SK-N-SH (cell line): Measurements from ENCODE around the gene STRBP. TPM values are rescaled to one million over a fixed set of nuclear protein-coding genes. Genes with fewer than 3 reads are reported as not detected.

Source experiments
- CTCF ChIA-PET: fragments of 300-600, 350-600 bp; formaldehyde crosslinking; extraction: SDS; loops from one replicate; lab custom pipeline; 2021; lab: Yijun Ruan, JAX
- POLR2A ChIA-PET: fragments of 350-600 bp; sonication (Branson Sonifier 250); formaldehyde crosslinking; extraction: SDS; loops from one replicate; lab custom pipeline; 2020; ENCODE audit warnings: antibody characterized with exemption, inconsistent platforms; lab: Yijun Ruan, JAX
- DNase-seq: peaks from one replicate; pipeline ENCODE4 v3.0.0; 2012
- H2AFZ ChIP-seq: fragments of 200-600 bp; sonication (generic); 2 replicates; pipeline ENCODE4 v1.8.1; 2016; ENCODE audit warnings: antibody characterized with exemption, mild to moderate bottlenecking, low read depth
- H3F3A ChIP-seq: fragments of 200-600 bp; sonication (generic); replicated peaks from 2 replicates; pipeline ENCODE3; 2016; ENCODE audit warnings: antibody characterized with exemption, mild to moderate bottlenecking; ENCODE audit not compliant: insufficient read depth
- H3K27ac ChIP-seq, 2 experiments: fragments of 200-500 bp in 1 of 2; fragments of 200-600 bp in 1 of 2; sonication (Bioruptor generic) in 1 of 2; sonication (generic), shearing (Covaris generic) in 1 of 2; 2 replicates each; pipeline versions ENCODE4 v1.5.1 to v1.6.1; 2014 to 2016; ENCODE audit warnings: low read depth in 2 of 2, inconsistent platforms in 1 of 2, low read length in 1 of 2, mild to moderate bottlenecking in 1 of 2, mixed read lengths in 1 of 2
- H3K27me3 ChIP-seq: fragments of 200-600 bp; sonication (generic), shearing (Covaris generic); 2 replicates; pipeline ENCODE4 v1.6.1; 2016; ENCODE audit warnings: mixed run types; ENCODE audit not compliant: insufficient read depth
- H3K36me3 ChIP-seq, 2 experiments: fragments of 200-500 bp in 1 of 2; fragments of 200-600 bp in 1 of 2; sonication (Bioruptor generic) in 1 of 2; sonication (generic) in 1 of 2; replicated peaks in 1 of 2; 2 replicates each; pipeline versions ENCODE3 to v1.5.1; 2014 to 2016; ENCODE audit warnings: low read length in 1 of 2, mild to moderate bottlenecking in 1 of 2; ENCODE audit not compliant: insufficient read depth in 2 of 2, control insufficient read depth in 1 of 2
- H3K4me1 ChIP-seq, 2 experiments: fragments of 200-500 bp in 1 of 2; fragments of 200-600 bp in 1 of 2; sonication (Bioruptor generic) in 1 of 2; sonication (generic), shearing (Covaris generic) in 1 of 2; 2 replicates each; pipeline versions ENCODE4 v1.5.1 to v1.6.1; 2014 to 2016; ENCODE audit warnings: low read depth in 1 of 2, low read length in 1 of 2, mixed run types in 1 of 2; ENCODE audit not compliant: insufficient read depth in 2 of 2, control insufficient read depth in 1 of 2
- H3K4me2 ChIP-seq: fragments of 200-600 bp; sonication (generic), shearing (Covaris generic); 2 replicates; pipeline ENCODE4 v1.6.1; 2017; ENCODE audit warnings: mixed run types
- H3K4me3 ChIP-seq, 2 experiments: fragments of 200-500 bp in 1 of 2; fragments of 200-600 bp in 1 of 2; sonication (Bioruptor generic) in 1 of 2; sonication (generic), shearing (Covaris generic) in 1 of 2; 2 replicates each; pipeline versions ENCODE4 v1.5.1 to v1.8.1; 2014 to 2016; ENCODE audit warnings: low read depth in 2 of 2, inconsistent platforms in 1 of 2, low read length in 1 of 2, mild to moderate bottlenecking in 1 of 2, mixed read lengths in 1 of 2, moderate library complexity in 1 of 2
- H3K79me2 ChIP-seq: fragments of 200-600 bp; sonication (generic); 2 replicates; pipeline ENCODE4 v1.8.1; 2017; ENCODE audit warnings: mild to moderate bottlenecking; ENCODE audit not compliant: insufficient read depth
- H3K9ac ChIP-seq: fragments of 200-600 bp; sonication (generic); 2 replicates; pipeline ENCODE4 v1.6.1; 2017; ENCODE audit warnings: mixed run types
- H3K9me2 ChIP-seq: fragments of 200-600 bp; sonication (generic); 2 replicates; pipeline ENCODE4 v1.6.1; 2017; ENCODE audit warnings: mixed run types
- H3K9me3 ChIP-seq: fragments of 200-600 bp; sonication (generic); 2 replicates; pipeline ENCODE4 v1.6.1; 2017; ENCODE audit warnings: mixed run types, mild to moderate bottlenecking, moderate library complexity
- H4K20me1 ChIP-seq: fragments of 200-600 bp; sonication (generic); 2 replicates; pipeline ENCODE4 v1.6.1; 2017; ENCODE audit warnings: mild to moderate bottlenecking, mixed run types; ENCODE audit not compliant: insufficient read depth
- ELF1 ChIP-seq: IDR thresholded peaks from 2 replicates; pipeline ENCODE4 v1.4.0; 2012
- EP300 ChIP-seq, 2 experiments: IDR thresholded peaks; 2 replicates each; pipeline versions ENCODE4 v1.4.0 to v1.6.1; 2012; ENCODE audit warnings: borderline replicate concordance in 1 of 2, low read depth in 1 of 2, low read length in 1 of 2
- FOXJ3 ChIP-seq: sonication (generic); formaldehyde crosslinking; IDR thresholded peaks from 2 replicates; pipeline ENCODE4 v1.5.1; 2020; ENCODE audit warnings: mild to moderate bottlenecking, missing genetic modification reagents
- FOXM1 ChIP-seq: IDR thresholded peaks from 2 replicates; pipeline ENCODE4 v1.4.0; 2012; ENCODE audit warnings: low read depth, mild to moderate bottlenecking
- MEF2A ChIP-seq: IDR thresholded peaks from 2 replicates; pipeline ENCODE4 v1.4.0; 2012; ENCODE audit warnings: low read depth, borderline replicate concordance
- MXI1 ChIP-seq: IDR thresholded peaks from 2 replicates; pipeline ENCODE4 v1.6.1; 2012; ENCODE audit warnings: mild to moderate bottlenecking, low read depth, low read length, improper control_type of control experiment
- NRF1 ChIP-seq: IDR thresholded peaks from 2 replicates; pipeline ENCODE4 v1.6.1; 2012; ENCODE audit warnings: low read depth, mild to moderate bottlenecking, low read length
- POLR2AphosphoS5 ChIP-seq: IDR thresholded peaks from 2 replicates; pipeline ENCODE4 v1.6.1; 2012; ENCODE audit warnings: low read depth, low read length
- RAD21 ChIP-seq: IDR thresholded peaks from 2 replicates; pipeline ENCODE4 v1.6.1; 2012; ENCODE audit warnings: mild to moderate bottlenecking, low read length
- RCOR1 ChIP-seq: fragments of 150-350 bp; IDR thresholded peaks from 2 replicates; pipeline ENCODE4 v1.6.1; 2017; ENCODE audit warnings: antibody characterized with exemption, low read length
- TEAD4 ChIP-seq: IDR thresholded peaks from 2 replicates; pipeline ENCODE4 v1.4.0; 2012; ENCODE audit warnings: mild to moderate bottlenecking, borderline replicate concordance; ENCODE audit not compliant: insufficient read depth
- WGBS: methylation state at CpG from one replicate; pipeline ENCODE4 v1.1.6; 2017; ENCODE audit warnings: low lambda C conversion rate; 5-methylcytosine and 5-hydroxymethylcytosine counted together
- polyA plus RNA-seq, 3 experiments: library from polyadenylated mRNA; depleted of rRNA; stranded (reverse); fragments of >200 nt; gene quantifications; 2 replicates each; pipeline ENCODE4 v1.2.3, GENCODE V29; 2012
- TF ChIP-seq, protein P1 (sequence below): fragments of 150-350 bp; IDR thresholded peaks from 2 replicates; pipeline ENCODE4 v1.6.1; 2016; ENCODE audit warnings: mild to moderate bottlenecking, low read depth, low read length
- TF ChIP-seq, protein P2 (sequence below): IDR thresholded peaks from 2 replicates; pipeline ENCODE4 v1.4.0; 2012; ENCODE audit warnings: low read depth, borderline replicate concordance
- TF ChIP-seq, protein P3 (sequence below): IDR thresholded peaks from 2 replicates; pipeline ENCODE4; 2012
- TF ChIP-seq, protein P4 (sequence below): IDR thresholded peaks from 2 replicates; pipeline ENCODE4 v1.6.1; 2012; ENCODE audit warnings: mild to moderate bottlenecking, low read depth, low read length, moderate library complexity
- TF ChIP-seq, protein P5 (sequence below): fragments of 200-600 bp; sonication (generic); IDR thresholded peaks from 2 replicates; pipeline ENCODE4 v1.6.1; 2017; ENCODE audit warnings: antibody characterized with exemption, mild to moderate bottlenecking, moderate library complexity
- TF ChIP-seq, protein P6 (sequence below): fragments of 150-350 bp; IDR thresholded peaks from 2 replicates; pipeline ENCODE4 v1.6.1; 2017; ENCODE audit warnings: antibody characterized with exemption, low read length, low read depth, borderline replicate concordance

STRBP gene
- polyA plus RNA-seq, 1 of the 3 experiments (the other 2 are of a cell fraction): 5.9 TPM

DNA sequence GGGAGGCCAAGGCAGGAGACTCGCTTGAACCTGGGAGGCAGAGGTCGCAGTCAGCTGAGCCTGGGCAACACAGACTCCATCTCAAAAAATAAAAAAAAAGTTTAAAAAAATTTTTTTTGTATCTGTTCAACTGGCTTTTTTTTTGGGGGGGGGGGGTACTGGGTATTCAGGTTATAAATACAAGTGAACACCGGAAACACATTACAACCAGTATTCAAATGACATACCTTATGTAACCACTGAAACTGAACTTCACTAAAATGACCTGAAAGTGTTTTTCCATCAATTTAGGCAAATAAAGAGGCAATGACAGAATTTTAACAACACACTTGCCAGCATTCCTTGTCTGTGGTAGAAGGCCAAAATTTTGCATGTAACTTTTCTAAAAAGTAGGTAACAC lies 33.5 kb downstream of the STRBP start:
- no peak for DNase-seq
- ChIA-PET CTCF (interaction anchor here (1.0 kb wide), 1 partner anchor 20 kb away, joined by 3 read pairs; no protein-coding TSS in a partner anchor), POLR2A (no interaction called here)
- Histone ChIP-seq H3K9ac (no peak overlapping the region), H3K9me3 (no peaks in the 10 kb centered on the region), H3K4me2 (no peak overlapping the region), H3K27me3 (no peaks in the 10 kb centered on the region), H3K36me3 (no peaks in the 10 kb centered on the region), H2AFZ (no peak overlapping the region), H3K9me2 (no peaks in the 10 kb centered on the region), H3K4me1 (no peaks in the 10 kb centered on the region; a peak in 1 of 4 replicates), H3F3A (no peaks in the 10 kb centered on the region), H4K20me1 (no peaks in the 10 kb centered on the region), H3K27ac (no peak overlapping the region), H3K4me3 (no peak overlapping the region), H3K79me2 (no peaks in the 10 kb centered on the region)
- 98% methylated on average over 3 of the region's 3 CpGs for WGBS
- TF ChIP-seq EP300 (IDR thresholded peaks at IDR 0.05; ENCODE audit: borderline replicate concordance in 1 of 2, low read depth in 1 of 2, low read length in 1 of 2) (no peak), RCOR1 (no peak), NRF1 (no peak), FOXM1 (no peak), MEF2A (no peak), TEAD4 (no peak), ELF1 (no peak)
- TF ChIP-seq, protein P1, sequence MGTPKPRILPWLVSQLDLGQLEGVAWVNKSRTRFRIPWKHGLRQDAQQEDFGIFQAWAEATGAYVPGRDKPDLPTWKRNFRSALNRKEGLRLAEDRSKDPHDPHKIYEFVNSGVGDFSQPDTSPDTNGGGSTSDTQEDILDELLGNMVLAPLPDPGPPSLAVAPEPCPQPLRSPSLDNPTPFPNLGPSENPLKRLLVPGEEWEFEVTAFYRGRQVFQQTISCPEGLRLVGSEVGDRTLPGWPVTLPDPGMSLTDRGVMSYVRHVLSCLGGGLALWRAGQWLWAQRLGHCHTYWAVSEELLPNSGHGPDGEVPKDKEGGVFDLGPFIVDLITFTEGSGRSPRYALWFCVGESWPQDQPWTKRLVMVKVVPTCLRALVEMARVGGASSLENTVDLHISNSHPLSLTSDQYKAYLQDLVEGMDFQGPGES: no peak

DNA sequence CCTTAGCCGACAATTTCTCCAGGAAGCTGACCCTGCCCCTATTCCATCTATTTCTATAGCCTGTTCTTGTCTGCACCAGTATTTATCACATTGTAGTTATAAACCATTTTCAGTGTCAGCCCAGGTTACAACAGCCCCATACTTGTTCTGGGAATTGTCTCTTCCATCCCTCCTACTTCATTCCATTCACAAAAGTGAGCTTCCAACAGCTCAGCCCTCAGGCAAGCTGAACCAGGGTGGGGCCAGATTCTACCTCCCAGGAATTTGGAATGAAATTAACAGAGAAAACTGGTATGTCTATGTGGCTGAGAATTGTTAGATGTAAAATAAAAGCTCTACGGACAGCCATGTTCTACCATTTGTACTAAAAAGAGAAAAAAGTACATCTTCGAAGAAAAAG lies 36.1 kb downstream of the STRBP start:
- no peaks in the 10 kb centered on the region for H3K9me3 ChIP-seq
- TF ChIP-seq, protein P2, sequence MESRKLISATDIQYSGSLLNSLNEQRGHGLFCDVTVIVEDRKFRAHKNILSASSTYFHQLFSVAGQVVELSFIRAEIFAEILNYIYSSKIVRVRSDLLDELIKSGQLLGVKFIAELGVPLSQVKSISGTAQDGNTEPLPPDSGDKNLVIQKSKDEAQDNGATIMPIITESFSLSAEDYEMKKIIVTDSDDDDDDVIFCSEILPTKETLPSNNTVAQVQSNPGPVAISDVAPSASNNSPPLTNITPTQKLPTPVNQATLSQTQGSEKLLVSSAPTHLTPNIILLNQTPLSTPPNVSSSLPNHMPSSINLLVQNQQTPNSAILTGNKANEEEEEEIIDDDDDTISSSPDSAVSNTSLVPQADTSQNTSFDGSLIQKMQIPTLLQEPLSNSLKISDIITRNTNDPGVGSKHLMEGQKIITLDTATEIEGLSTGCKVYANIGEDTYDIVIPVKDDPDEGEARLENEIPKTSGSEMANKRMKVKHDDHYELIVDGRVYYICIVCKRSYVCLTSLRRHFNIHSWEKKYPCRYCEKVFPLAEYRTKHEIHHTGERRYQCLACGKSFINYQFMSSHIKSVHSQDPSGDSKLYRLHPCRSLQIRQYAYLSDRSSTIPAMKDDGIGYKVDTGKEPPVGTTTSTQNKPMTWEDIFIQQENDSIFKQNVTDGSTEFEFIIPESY: no peak
- TF ChIP-seq POLR2AphosphoS5: no peak
- no peak for TF ChIP-seq RAD21
- TF ChIP-seq, protein P3, sequence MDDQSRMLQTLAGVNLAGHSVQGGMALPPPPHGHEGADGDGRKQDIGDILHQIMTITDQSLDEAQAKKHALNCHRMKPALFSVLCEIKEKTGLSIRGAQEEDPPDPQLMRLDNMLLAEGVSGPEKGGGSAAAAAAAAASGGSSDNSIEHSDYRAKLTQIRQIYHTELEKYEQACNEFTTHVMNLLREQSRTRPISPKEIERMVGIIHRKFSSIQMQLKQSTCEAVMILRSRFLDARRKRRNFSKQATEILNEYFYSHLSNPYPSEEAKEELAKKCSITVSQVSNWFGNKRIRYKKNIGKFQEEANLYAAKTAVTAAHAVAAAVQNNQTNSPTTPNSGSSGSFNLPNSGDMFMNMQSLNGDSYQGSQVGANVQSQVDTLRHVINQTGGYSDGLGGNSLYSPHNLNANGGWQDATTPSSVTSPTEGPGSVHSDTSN: no peak
- TF ChIP-seq, protein P4, sequence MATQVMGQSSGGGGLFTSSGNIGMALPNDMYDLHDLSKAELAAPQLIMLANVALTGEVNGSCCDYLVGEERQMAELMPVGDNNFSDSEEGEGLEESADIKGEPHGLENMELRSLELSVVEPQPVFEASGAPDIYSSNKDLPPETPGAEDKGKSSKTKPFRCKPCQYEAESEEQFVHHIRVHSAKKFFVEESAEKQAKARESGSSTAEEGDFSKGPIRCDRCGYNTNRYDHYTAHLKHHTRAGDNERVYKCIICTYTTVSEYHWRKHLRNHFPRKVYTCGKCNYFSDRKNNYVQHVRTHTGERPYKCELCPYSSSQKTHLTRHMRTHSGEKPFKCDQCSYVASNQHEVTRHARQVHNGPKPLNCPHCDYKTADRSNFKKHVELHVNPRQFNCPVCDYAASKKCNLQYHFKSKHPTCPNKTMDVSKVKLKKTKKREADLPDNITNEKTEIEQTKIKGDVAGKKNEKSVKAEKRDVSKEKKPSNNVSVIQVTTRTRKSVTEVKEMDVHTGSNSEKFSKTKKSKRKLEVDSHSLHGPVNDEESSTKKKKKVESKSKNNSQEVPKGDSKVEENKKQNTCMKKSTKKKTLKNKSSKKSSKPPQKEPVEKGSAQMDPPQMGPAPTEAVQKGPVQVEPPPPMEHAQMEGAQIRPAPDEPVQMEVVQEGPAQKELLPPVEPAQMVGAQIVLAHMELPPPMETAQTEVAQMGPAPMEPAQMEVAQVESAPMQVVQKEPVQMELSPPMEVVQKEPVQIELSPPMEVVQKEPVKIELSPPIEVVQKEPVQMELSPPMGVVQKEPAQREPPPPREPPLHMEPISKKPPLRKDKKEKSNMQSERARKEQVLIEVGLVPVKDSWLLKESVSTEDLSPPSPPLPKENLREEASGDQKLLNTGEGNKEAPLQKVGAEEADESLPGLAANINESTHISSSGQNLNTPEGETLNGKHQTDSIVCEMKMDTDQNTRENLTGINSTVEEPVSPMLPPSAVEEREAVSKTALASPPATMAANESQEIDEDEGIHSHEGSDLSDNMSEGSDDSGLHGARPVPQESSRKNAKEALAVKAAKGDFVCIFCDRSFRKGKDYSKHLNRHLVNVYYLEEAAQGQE: no peak
- TF ChIP-seq, protein P5, sequence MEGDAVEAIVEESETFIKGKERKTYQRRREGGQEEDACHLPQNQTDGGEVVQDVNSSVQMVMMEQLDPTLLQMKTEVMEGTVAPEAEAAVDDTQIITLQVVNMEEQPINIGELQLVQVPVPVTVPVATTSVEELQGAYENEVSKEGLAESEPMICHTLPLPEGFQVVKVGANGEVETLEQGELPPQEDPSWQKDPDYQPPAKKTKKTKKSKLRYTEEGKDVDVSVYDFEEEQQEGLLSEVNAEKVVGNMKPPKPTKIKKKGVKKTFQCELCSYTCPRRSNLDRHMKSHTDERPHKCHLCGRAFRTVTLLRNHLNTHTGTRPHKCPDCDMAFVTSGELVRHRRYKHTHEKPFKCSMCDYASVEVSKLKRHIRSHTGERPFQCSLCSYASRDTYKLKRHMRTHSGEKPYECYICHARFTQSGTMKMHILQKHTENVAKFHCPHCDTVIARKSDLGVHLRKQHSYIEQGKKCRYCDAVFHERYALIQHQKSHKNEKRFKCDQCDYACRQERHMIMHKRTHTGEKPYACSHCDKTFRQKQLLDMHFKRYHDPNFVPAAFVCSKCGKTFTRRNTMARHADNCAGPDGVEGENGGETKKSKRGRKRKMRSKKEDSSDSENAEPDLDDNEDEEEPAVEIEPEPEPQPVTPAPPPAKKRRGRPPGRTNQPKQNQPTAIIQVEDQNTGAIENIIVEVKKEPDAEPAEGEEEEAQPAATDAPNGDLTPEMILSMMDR: no peak
- TF ChIP-seq FOXJ3 (CRISPR knock-in tag): no peak
- no peak for TF ChIP-seq MXI1
- no peak for TF ChIP-seq FOXM1
- TF ChIP-seq, protein P6, sequence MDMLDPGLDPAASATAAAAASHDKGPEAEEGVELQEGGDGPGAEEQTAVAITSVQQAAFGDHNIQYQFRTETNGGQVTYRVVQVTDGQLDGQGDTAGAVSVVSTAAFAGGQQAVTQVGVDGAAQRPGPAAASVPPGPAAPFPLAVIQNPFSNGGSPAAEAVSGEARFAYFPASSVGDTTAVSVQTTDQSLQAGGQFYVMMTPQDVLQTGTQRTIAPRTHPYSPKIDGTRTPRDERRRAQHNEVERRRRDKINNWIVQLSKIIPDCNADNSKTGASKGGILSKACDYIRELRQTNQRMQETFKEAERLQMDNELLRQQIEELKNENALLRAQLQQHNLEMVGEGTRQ: no peak
- TF ChIP-seq NRF1: no peak

More for the DNA sequence above, 36.1 kb downstream of the STRBP start:
- no peaks in the 10 kb centered on the region for H3K36me3 ChIP-seq
- CTCF ChIA-PET: interaction anchor here (1.0 to 1.9 kb wide), 3 partner anchors 10 to 117 kb away, joined by 3 to 8 read pairs (median 5); no protein-coding TSS in a partner anchor
- H3K27ac ChIP-seq: no peak overlapping the region
- no peak overlapping the region for H3K9ac ChIP-seq
- no peak overlapping the region for H3K4me2 ChIP-seq
- no peaks in the 10 kb centered on the region for H3K27me3 ChIP-seq
- WGBS: 94% methylated on average over 3 of the region's 3 CpGs
- POLR2A ChIA-PET: no interaction called here
- no peak overlapping the region for H3K4me3 ChIP-seq
- no peak overlapping the region for H2AFZ ChIP-seq
- H3K79me2 ChIP-seq: no peaks in the 10 kb centered on the region
- no peaks in the 10 kb centered on the region for H4K20me1 ChIP-seq
- H3K9me2 ChIP-seq: no peaks in the 10 kb centered on the region
- H3F3A ChIP-seq: no peaks in the 10 kb centered on the region
- no peaks in the 10 kb centered on the region; a peak in 1 of 4 replicates for H3K4me1 ChIP-seq
- no peak for DNase-seq
